Stimulated activated CD8-positive, alpha-beta memory T cell treated with anti-CD3 and anti-CD28 coated beads, Interleukin-12 subunit alpha, Interleukin-12 subunit beta, amount 100 ng/mL, for 1 hour (primary cell): ENCODE results near the gene TRIM71.
"Not testable (repeated sequence)": the region's sequence is repeated elsewhere in the genome, so short reads cannot be mapped to it uniquely, and the experiment has no call there.

Experiments used
- DNase-seq: peaks from one replicate; pipeline ENCODE4 v3.0.0-alpha.2; 2020; ENCODE audit warnings: low read depth

TRIM71 gene

GRCh38 chr3:32934150-32934742 is 116.4 kb downstream of the TRIM71 start:
- no peak for DNase-seq

DNA sequence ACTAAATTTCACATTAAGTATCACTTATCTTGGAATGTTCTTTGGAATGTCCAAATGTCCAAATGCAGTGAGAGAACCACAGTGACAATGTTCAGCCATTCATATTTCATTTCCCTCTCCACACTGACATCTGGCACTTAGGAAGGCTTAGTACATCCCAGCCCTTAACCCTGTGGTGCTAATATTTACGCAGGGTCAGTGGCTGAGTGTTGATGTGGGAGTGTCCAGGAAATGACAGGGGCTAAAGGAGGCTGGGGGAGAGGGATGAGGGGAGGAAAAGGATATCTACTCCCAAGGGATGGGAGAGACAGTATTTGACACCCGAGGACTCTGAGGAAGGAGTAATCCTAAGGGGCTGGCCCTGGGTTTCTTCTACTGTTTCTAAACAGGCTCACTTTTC is 119.5 kb downstream of the TRIM71 start:
- DNase-seq = no peak

DNA sequence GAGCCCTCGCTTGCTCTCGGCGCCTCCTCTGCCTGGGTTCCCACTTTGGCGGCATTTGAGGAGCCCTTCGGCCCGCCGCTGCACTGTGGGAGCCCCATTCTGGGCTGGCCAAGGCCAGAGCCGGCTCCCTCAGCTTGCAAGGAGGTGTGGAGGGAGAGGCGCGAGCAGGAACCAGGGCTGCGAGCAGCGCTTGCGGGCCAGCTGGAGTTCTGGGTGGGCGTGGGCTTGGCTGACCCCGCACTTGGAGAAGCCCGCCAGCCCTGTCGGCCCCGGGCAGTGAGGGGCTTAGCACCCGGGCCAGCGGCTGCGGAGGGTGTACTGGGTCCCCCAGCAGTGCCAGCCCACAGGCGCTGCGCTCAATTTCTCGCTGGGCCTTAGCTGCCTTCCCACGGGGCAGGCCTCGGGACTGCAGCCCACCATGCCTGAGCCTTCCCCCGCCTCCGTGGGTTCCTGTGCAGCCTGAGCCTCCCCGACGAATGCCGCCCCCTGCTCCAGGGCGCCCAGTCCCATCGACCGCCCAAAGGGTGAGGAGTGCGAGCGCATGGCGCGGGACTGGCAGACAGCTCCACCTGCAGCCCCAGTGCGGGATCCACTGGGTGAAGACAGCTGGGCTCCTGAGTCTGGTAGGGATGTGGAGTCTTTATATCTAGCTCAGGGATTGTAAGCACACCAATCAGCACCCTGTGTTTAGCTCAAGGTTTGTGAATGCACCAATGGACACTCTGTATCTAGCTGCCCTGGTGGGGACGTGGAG is 121.9 kb downstream of the TRIM71 start:
- DNase-seq = not testable (repeated sequence)

DNA sequence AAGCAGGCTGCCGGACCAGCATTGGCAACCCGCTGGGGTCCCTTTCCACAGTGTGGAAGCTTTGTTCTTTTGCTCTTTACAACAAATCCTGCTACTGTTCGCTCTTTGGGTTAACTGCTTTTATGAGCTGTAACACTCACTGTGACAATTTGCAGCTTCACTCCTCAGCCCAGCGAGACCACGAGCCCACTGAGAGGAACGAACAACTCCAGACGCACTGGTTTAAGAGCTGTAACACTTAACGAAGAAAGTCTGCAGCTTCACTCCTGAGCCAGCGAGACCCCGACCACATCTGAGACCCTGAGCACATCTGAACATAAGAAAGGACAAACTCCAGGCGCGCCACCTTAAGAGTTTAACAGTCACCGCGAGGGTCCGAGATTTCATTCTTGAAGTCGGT is 122.9 kb downstream of the TRIM71 start:
- no peak for DNase-seq

DNA sequence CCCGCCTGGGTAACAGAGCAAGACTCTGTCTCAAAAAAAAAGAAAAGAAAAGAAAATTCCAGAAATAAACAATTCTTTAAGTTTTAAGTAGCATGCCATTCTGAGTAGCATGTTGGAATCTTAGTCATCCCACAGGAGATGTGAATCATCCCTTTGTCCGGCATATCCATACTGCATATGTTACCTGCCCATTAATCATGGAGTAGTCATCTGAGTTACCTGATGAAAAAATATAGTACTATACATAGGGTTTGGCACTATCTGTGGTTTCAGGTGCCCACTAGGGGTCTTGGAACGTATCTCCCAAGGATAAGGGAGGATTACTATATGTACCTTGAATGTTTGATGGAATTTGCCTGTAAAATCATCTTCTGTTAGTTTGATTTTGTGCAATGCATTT is 127.3 kb downstream of the TRIM71 start:
- no peak for DNase-seq

DNA sequence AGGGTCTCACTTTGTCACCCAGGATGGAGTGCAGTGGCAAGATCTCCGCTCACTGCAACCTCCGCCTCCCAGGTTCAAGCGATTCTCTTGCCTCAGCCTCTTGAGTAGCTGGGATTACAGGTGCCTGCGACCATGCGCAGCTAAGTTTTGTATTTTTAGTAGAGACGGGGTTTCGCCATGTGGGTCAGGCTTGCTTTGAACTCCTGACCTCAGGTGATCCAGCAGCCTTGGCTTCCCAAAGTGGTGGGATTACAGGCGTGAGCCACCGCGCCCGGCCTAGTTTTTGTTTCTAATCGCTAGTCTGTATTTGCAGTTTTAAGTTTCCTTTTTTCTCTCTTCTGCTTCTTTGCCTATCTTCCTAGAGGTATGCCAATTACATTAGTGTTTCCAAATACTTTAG is 127.8 kb downstream of the TRIM71 start:
- not testable (repeated sequence) for DNase-seq

DNA sequence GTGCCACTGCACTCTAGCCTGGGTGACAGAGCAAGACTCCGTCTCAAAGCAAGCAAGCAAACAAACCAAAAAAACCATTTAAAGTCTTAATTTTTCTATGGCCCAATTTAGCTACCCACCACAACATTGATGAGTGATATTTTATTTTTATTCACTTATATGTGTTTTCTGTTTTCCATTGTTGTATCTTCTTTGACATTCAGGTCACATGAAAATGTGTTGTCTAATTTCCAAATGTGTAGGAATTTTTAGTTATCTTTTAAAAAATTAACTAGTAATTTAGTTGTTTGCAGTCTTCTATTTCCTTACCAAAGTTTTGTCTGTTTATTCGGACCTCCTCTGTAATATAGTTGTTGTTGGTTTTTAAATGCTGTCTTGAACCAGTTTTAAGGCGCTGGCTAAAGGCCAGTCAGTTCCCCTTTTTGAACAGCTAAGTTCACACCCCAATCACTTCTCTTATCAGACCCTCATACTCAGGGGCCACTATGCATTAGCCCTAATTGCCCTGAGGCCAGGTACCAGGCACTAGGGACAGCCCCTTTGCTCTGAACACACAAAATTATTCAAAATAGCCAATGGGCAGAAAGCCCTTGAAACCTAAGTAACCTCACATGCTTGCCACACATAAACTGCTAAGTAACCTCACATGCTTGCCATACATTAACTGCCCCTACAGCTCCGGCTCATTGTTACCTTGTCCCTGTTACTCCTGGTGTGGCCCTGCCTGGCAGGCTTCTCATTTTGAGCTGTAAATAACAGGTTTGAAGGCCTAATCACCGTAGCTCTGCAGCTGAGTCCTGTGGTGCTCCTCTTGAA is 129.4 kb downstream of the TRIM71 start:
- no peak for DNase-seq
